ENCODE measurements around the gene PTTG1IP. TPM values are rescaled to one million over a fixed set of nuclear protein-coding genes. Genes with fewer than 3 reads are reported as not detected.

Gene PTTG1IP
- total RNA-seq, 4 donors from 2014 or later = 256 to 374 (median 309) TPM

- DNase-seq = no peak
- Histone ChIP-seq H3K27me3 (no peaks in the 10 kb centered on the region), H3K9me3 (no peaks in the 10 kb centered on the region), H3K27ac (no peak overlapping the region), H3K36me3 (no peaks in the 10 kb centered on the region), H3K4me1 (no peaks in the 10 kb centered on the region), H3K4me3 (replicated peaks in 1 of 3) (no peak overlapping the region)
- no peak for TF ChIP-seq CTCF (IDR thresholded peaks at IDR 0.05)
- TF ChIP-seq POLR2A (IDR thresholded peaks at IDR 0.05) = no peak
- intact Hi-C loops (cut with DNase I) = no loop called here
- WGBS, 2 donors = 77 to 82% methylated on average over 19 to 24 of the region's 28 CpGs
Measured at GRCh38 chr21:44919913-44920693, 46.6 kb upstream of the PTTG1IP start.

- no peaks in the 10 kb centered on the region for H3K36me3 ChIP-seq
- H3K4me1 ChIP-seq = no peaks in the 10 kb centered on the region
- no peaks in the 10 kb centered on the region for H3K9me3 ChIP-seq
- DNase-seq = no peak
- H3K27me3 ChIP-seq = no peaks in the 10 kb centered on the region
- H3K4me3 ChIP-seq (replicated peaks in 1 of 3) = no peak overlapping the region
- TF ChIP-seq POLR2A (IDR thresholded peaks at IDR 0.05) (no peak), CTCF (IDR thresholded peaks at IDR 0.05) (no peak)
- intact Hi-C loops (cut with DNase I) = no loop called here
- 25 to 80% methylated on average over 11 to 13 of the region's 26 CpGs for WGBS, 2 donors
- no peak overlapping the region for H3K27ac ChIP-seq
Measured at GRCh38 chr21:44919111-44919912, 45.8 kb upstream of the PTTG1IP start.

- Histone ChIP-seq H3K4me3 (replicated peaks in 1 of 3) (no peak overlapping the region), H3K27me3 (no peaks in the 10 kb centered on the region), H3K4me1 (no peaks in the 10 kb centered on the region), H3K36me3 (no peaks in the 10 kb centered on the region), H3K9me3 (no peaks in the 10 kb centered on the region), H3K27ac (no peak overlapping the region)
- no peak for DNase-seq
- 40 to 65% methylated on average over 1 to 9 of the region's 13 CpGs for WGBS, 2 donors
- intact Hi-C loops (cut with DNase I) = no loop called here
- TF ChIP-seq POLR2A (IDR thresholded peaks at IDR 0.05) (no peak), CTCF (IDR thresholded peaks at IDR 0.05) (no peak)
Measured at GRCh38 chr21:44918581-44919033, 45.1 kb upstream of the PTTG1IP start.

GRCh38 chr21:44918107-44918470, 44.6 kb upstream of the PTTG1IP start:
- H3K27ac ChIP-seq = no peak overlapping the region
- H3K4me1 ChIP-seq = no peaks in the 10 kb centered on the region
- intact Hi-C loops (cut with DNase I) = no loop called here
- TF ChIP-seq CTCF (IDR thresholded peaks at IDR 0.05) (no peak), POLR2A (IDR thresholded peaks at IDR 0.05) (no peak)
- H3K27me3 ChIP-seq = no peaks in the 10 kb centered on the region
- DNase-seq = no peak
- H3K9me3 ChIP-seq = no peaks in the 10 kb centered on the region
- H3K36me3 ChIP-seq = no peaks in the 10 kb centered on the region
- 90 to 91% methylated on average over 2 to 8 of the region's 12 CpGs for WGBS, 2 donors
- H3K4me3 ChIP-seq (replicated peaks in 1 of 3) = no peak overlapping the region

Measured in thyroid gland (tissue), 4 donors.